C4-2B (cell line): Measurements from ENCODE around the gene LRRC47.
A peak's percentile ranks its signal among the peaks of the same experiment; 100 is the strongest.
"Not testable (repeated sequence)": the region's sequence is repeated elsewhere in the genome, so short reads cannot be mapped to it uniquely, and the experiment has no call there.

Source experiments
- H3K27ac ChIP-seq: fragments of 450-650 bp; 2 replicates; pipeline ENCODE4 v1.5.1; 2017
- CTCF ChIP-seq: fragments of 450-650 bp; conservative IDR thresholded peaks from 2 replicates; pipeline ENCODE4 v1.5.1; 2017; ENCODE audit warnings: mild to moderate bottlenecking
- ZFX ChIP-seq: fragments of 450-650 bp; IDR thresholded peaks from 2 replicates; pipeline ENCODE4 v1.6.1; 2017

The LRRC47 gene

DNA sequence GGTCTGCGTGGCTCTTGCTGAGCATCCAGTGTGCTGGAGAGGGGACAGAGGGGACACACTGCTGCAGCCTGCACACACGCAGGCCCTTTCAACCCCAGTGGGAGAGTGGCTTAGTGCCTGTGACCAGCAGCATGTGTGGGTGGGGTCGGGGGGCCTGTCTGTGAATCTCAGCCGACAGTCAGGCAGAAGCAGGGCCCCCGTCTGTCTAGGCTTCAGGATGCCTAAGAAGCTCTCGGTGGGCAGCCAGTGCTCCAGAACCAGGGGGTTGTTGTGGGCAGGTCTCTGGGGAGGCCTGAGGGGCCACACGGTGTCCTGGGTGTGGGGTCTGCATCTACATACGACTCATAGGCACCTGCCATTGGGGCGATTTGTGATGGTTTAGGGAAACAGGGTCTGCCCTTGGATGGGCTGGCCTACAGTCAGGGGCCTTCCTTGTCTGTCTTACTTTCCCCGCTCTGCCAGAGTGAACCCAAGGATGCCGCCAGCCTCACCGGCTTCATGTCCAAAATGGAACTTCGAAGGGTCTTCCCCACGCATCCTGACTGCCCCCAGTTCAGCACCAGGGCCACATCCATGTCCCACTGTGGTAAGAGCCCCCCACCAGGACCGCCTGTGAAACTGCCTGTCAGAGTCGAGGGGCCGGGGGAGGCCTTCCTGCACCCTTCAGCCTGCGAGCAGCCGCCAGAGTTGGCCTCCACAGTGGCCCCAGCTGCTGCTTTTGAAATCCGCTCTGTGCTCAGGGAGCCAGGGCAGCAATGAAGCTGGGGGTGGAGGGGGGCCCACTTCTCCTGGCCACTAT, 42.4 kb downstream of the LRRC47 start:
- no peak overlapping the region for H3K27ac ChIP-seq
- TF ChIP-seq ZFX (no peak), CTCF (no peak)

GRCh38 chr1:3752400-3752945, 43.8 kb downstream of the LRRC47 start, which contains the start of gene CCDC27:
Gene CCDC27 (plus strand): TSS chr1:3752450. CDS start chr1:3752482, 32 bp downstream.
- no peak within 1 kb of the TSS for H3K27ac ChIP-seq
- TF ChIP-seq ZFX (no peak), CTCF (no peak)

- TF ChIP-seq ZFX: no peak
- TF ChIP-seq CTCF: no peak
Observed at GRCh38 chr1:3750741-3751140, 45.6 kb downstream of the LRRC47 start.

DNA sequence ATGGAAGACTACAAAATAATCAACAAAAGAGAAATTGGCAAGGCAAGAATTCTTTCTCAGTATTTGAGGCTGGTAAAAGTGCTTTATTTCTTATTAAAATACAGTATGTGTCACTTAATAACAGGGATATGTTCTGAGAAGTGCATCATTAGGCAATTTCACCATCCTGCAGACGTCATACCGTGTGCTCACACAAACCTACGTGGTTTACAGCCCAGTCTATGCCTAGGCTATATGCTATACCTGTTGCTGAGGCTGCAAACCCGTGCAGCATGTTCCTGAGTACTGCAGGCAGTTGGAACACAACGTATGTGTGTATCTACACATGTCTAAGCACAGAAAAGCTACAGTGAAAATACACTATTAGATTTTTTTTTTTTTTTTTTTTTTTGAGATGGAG, 46.8 kb downstream of the LRRC47 start:
- no peak overlapping the region for H3K27ac ChIP-seq
- TF ChIP-seq CTCF (no peak), ZFX (no peak)

More at GRCh38 chr1:3750741-3751140, 45.6 kb downstream of the LRRC47 start:
- no peak overlapping the region for H3K27ac ChIP-seq

DNA sequence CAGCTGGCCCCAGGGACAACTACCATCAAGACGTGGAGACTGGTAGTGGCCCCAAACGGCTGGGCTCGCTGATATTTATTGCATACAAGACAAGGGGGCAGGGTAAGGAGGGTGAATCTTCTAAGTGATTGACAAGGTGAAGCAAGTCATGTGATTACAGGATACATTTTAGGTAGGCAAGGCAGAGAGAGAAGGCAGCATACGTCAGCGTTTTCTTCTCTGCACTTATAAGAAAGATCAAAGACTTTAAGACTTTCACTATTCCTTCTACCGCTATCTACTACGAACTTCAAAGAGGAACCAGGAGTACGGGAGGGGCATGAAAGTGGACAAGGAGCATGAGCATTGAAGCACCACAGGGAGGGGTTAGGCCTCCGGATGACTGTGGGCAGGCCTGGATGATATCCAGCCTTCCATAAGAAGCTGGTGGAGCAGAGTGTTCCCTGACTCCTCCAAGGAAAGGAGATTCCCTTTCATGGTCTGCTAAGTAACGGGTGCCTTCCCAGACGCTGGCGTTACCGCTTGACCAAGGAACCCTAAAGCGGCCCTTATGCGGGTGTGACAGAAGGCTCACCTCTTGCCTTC, 47.9 kb downstream of the LRRC47 start:
- not testable (repeated sequence) for H3K27ac ChIP-seq

DNA sequence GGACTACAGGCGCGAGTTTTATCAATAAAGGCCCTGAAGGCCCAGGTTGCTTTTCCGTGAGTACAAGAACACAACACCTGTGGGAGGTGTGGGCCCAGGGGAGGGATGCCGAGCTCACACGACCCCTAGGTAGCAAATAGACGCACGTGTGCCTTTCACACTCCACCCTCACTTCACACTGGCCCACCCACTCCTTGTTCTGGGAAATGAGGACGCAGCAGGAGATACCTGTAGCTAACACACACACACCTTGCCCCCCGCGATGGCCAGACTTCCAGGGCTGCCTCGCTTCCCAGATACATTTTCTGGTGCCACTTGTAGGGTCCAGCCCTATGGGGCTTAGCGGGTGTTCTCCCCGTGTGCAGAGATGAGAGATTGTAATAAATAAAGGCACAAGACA, 48.4 kb downstream of the LRRC47 start:
- no peak for TF ChIP-seq ZFX
- TF ChIP-seq CTCF: no peak
- H3K27ac ChIP-seq: no peak overlapping the region

GRCh38 chr1:3747522-3747848, 48.8 kb downstream of the LRRC47 start:
- peak overlapping the region; percentile 83; the same call in 1 of the 2 replicates for H3K27ac ChIP-seq
- TF ChIP-seq CTCF (no peak), ZFX (no peak)
